Hematopoietic multipotent progenitor cell treated with erythropoietin and hydrocortisone succinate and interleukin-3 and kit ligand, for 6 days (in vitro differentiated cells): ENCODE results near the gene OGFOD3.
A peak's percentile ranks its signal among the peaks of the same experiment; 100 is the strongest.
"Not testable (repeated sequence)": the region's sequence is repeated elsewhere in the genome, so short reads cannot be mapped to it uniquely, and the experiment has no call there.

ENCODE experiments used
- DNase-seq: peaks from one replicate; pipeline ENCODE4 v3.0.0-alpha.2; 2015

The OGFOD3 gene

DNA sequence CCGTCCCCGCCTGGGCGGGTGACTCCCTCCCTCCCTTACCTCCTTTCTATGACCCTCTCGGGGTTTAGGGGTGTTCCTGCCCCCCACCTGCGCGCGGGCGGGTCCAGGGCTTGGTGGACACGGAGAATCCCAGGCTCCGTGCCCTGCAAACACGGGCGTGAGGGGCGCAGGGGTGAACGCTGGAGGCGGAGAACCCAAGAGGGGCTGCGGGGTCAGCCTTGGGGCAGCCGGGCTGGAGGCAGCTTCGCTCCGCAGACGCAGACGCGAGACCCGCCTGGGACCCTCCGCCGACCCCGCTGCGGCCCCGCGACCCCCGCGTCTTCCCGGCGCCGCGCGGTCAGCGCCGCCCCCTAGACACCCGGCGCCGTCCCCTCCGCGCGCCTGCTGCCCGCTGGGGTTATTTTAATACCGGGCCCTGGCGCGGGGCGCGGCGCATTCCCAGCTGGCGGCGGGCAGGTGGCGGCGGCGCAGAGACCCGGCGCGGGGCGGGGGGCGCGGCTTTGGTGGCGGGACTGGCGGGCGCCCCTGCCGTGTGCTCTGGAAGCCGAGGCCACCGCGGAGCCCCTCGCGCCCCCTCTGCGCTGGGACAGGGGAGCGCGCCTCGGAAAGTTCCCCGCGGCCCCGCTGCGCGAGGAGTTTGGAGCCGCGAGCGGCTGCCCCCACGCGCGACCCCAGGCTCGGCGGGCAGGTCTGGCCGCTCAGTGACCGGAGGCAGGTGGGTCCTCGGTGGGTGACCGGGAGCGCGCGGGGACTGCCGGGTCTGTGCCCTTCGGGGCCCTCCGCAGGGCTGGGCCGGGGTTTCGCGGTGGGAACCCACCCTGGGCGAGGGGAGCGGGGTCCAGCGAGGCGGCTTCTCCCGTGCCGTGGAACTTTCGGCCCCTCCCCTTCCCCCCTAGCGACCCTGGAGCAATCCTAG is 46.8 kb downstream of the OGFOD3 start, which contains the start of gene UTS2R:
Gene UTS2R, plus strand, starts transcription at position 433 of the 916 bp plus-strand sequence. CDS start 2,560 bp downstream, outside the sequence.
- no peak for DNase-seq

DNA sequence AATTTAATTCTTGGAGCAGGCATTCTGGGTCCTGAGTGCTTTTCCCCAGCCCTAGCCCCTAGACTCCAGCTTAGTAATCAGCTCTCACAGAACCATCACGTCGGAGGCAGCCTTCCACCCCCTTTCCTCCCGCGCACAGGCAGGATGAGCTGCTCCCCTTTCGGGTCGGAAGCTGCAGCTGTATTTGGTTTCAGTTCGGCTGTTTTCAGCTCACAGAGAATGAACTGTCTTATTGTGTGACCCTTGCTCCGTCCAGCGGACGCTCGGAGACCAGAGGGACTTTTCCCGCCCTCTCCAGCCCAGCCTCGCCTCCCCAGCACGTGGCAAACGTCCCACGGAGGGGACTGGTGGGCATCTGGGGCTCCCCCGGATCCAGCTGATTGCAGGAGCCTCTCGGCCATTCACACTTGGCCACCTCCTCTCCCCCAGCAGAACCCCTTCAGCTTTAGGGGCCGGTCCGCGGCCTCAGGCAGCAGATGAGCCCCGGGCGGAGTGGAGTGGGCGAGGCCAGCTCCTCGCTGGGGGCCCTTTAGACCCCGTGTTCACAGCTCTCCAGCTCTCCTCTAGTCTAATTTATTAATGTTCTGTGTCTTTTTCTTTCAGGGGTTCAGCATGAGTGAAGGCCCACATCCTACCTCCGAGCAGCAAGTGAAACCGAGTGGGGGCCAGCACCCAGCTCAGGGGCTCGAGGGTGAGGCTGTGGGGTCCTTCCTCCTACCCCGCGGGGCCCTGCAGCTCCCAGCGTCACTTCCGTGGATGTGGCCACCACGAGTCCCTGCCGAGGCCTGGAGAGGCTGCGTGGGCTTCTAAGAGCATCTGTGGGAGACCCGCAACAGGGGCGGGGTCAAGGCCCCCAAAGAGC is 47.7 kb downstream of the OGFOD3 start:
- no peak for DNase-seq

DNA sequence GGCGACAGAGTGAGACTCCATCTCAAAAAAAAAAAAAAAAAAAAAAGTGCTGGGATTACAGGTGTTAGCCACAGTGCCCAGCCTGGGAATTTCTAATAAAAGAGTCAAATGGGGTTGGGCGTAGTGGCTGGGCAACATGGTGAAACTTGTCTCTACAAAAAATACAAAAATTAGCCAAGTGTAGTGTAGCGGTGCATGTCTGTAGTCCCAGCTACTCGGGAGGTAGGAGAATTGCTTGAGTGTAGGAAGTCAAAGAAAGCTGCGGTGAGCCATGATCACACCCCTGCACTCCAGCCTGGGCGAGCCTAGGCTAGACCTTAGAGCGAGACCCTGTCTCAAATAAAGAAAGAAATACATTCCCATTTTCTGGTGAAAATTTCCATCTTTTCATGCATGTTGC is 49.2 kb downstream of the OGFOD3 start:
- no peak for DNase-seq

DNA sequence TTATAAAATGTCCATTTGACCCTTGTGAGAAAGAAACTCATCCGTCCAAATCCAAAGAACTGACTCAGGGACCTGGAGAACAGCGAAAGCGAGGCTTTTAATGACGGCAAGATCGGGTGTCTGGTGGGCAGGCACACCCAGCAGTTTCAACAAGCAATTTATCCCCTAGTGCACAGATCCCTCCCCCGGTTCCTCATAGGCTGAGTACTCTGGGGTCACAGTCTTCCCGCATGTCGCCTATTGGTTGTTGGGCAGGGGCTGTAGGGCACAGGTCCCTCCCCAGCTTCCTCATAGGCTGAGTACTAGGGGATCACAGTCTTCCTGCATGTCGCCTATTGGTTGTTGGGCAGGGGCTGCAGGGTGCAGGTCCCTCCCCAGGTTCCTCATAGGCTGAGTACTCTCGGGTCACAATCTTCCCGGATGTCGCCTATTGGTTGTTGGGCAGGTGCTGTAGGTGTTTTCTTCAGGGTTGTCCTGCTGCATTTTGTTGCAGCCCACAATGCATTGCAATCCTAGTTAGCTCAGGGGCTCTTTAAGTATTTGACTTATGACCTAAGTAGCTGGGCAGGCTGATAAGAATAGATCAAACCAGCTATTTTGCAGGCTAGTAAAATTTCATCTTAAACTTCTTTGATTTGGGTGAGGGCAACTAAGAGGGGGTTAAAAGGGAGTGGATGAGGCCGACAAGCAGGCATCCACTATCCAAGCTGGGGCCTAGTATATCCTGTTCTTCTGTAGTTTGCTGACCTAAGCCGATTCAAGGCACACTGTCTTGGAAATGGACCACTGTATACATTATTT is 50.5 kb downstream of the OGFOD3 start:
- DNase-seq, result peak; percentile 46

DNA sequence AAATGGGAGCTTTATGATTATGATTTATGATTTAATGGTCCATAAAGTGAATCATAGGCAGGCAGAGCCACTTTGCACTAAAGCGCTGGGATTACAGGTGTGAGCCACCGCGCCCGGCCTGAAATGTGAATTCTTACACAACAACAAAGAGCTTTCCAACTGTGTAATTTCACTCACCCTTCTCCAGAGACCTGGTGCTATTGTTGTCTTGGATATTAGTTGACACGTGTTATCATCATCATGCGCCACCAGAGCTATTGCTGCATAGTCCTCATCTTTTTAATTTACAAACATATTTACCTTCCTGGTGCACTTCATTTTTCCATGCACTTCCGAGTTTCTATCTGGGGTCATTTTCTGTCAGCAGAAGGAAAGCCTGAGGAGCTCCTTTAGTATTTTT is 51.6 kb downstream of the OGFOD3 start:
- DNase-seq, result no peak

DNA sequence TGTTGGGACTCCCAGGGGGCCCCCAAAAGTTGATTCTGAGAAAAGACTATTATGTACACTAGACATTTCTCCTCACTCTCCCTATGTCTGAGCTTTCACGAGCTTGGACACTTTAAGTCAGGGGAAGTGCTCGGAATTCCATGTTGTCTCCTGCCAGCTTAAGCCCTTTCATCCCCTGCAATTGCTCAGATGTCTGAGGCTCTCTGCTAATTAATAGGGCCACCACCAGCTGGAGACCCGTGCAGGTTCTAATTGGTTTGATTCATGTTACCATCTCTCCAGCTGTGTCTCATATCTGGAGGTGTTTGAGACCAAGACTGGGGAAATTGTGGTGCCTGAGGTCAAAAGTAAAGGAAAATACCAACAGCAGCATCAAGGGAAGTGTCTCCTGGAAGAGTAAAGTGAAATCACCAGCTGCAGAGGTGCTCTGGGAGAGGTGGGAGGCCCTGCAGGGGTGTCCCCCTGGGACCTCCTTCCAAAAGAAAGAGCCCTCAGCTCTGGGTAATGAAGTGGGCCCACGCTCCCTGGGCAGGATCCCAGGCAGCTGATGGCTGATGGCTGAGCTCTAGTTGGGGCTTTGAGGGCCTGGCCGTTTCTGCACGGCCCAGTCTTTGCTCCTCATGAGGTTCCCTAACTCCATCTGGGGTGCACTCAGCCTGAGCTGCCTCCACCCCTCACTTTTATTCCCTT is 52.6 kb downstream of the OGFOD3 start:
- DNase-seq, result no peak

DNA sequence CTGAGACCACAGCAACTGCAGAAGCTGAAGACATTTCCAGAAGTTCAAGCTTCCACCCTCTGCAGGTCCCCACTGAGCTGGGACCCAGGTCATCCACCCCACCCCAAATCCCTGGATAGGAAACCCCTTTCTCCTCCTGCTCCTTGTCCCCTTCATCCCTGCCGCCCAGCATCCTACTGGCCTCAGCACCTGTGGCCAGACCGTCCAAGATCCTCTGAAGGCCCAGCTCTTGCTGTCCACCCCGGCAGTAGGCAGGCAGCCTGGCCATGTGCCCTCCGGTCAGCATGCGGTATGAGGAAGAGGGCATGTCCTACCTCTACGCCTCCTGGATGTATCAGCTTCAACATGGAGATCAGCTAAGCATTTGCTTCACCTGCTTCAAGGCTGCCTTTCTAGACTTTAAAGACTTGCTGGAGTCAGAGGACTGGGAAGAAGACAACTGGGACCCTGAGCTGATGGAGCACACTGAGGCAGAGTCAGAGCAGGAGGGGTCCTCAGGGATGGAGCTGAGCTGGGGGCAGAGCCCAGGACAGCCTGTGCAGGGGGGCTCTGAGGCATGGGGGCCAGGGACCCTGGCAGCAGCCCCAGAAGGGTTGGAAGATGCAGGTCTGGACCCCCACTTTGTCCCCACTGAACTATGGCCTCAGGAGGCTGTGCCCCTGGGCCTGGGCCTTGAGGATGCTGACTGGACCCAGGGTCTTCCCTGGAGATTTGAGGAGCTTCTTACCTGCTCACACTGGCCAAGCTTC is 56.3 kb downstream of the OGFOD3 start:
- no peak for DNase-seq

DNA sequence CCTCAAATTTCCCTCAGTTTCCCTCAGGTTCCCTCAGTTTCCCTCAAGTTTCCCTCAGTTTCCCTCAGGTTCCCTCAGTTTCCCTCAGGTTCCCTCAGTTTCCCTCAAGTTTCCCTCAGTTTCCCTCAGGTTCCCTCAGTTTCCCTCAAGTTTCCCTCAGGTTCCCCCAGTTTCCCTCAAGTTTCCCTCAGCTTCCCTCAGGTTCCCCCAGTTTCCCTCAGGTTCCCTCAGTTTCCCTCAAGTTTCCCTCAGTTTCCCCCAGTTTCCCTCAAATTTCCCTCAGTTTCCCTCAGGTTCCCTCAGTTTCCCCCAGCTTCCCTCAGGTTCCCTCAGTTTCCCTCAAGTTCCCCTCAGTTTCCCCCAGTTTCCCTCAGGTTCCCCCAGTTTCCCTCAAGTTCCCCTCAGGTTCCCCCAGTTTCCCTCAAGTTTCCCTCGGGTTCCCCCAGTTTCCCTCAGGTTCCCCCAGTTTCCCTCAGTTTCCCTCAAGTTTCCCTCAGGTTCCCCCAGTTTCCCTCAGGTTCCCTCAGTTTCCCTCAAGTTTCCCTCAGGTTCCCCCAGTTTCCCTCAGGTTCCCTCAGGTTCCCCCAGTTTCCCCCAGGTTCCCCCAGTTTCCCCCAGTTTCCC is 58.8 kb downstream of the OGFOD3 start:
- DNase-seq, result not testable (repeated sequence)

DNA sequence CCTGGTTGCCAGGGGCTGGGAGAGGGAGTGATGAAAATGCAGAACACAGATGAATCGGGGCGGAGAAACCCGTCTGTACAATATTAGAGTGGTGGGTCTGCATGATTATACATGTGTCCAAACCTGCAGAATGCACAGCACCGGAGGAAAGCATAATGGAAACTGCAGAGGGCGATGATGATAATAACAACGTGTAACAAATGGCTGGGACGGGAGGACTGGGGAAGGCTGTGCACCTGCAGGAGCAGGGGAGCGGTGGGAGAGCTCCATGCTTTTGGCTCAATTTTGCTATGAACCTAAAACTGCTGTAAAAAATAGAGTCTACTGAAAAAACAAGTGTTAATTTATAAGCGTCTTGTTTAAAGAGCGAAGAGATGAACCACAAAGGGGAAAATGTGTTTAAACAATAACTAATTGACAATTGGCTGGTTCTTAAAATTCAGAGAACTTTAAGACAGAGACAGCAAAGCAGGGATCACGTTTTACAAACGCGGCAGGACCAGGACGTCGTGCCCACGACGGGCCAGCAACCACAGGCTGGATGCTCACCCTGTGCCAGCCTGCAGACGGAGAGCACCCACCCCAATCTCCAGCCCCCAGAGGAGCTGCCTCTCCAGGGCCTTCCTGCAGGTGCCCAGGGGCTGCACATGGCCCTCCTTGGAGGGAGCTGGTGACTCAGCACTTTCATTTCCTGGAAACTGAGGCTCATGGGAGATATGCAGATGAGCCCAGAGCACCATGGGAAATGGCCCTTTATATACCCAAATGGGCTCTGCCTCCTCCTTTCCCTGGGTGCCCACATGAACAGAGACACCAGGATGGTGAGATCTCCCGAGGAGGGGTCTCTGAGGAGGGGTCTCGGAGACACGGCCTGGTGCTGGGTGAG is 59.7 kb downstream of the OGFOD3 start, which contains the start of gene TEX19:
Gene TEX19, plus strand, starts transcription at position 783 of the 886 bp plus-strand sequence. CDS start 2,904 bp downstream, outside the sequence.
- peak; percentile 64 for DNase-seq

DNA sequence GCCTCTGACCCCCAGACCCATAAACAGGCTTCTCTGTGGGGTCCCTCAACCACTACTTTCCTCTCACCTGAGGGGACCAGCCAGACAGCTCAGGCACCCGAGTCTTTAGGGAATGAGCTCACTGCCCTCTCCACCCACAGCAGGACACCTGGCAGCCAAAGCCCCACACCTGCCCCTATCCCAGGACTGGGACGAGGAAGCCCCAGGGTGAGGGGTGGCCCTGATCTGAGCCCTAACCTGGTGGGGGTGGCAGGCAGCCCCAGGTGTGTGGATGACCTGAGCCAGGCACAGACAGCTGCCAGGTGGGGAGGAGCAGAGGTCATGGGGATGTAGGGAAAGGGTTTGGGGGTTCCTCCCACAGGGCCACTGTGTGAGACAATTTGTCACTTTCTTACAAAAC is 61.0 kb downstream of the OGFOD3 start:
- no peak for DNase-seq

DNA sequence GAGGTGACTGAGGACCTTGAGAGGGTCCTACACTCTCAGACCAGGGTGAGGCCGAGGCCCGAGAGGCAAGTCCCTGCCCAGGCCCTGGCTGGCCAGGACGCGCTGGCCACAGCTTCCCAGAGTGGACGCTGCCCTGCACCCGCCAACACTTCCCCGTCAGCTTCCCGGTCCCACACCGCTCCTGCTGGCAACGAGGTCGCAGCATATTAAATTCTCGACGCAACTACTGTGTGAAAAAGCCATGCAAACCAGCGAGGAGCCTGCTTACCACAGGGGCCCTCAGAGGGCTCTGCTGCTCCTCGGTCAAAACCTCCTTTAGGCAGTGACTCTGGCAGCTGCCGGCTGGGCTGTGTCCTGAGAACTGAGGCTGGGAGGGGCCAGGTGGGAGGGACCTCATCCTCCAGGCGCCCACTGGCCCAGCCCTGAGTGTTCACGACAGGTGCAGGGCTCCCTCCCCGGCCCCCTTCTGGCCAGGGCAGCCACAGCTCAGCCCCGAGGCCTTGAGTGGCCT is 61.5 kb downstream of the OGFOD3 start:
- no peak for DNase-seq

DNA sequence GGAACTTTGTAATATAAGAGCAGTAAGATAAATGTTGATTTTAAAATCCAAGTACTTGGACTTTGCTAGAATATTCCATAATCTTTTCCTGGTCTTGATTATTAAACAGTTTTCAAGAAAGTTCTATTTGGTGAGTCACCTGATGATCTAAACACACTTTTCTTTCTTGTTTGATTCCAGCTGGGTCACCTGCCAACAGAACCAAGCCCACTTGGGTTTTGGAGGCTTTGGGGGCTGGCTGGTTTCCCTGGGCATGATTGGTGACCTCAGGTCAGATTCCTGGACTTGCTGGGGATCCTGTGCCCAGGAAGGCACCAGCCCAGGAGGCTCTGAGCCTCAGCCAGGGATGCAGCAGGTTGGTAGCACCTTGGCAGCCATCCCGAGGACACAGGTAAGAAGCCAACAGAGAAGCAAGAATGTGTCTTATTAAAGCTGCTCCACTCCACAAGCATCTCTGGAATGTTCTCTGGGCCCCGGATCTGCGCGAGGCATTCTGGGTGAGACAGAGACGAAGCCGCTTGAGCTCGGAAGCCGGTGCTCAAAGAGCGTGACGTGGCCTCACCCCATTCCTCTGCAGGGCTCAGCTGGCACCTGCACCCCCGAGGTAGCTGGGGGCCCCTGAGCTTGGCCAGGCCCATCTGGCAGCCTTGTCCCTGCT is 62.5 kb downstream of the OGFOD3 start:
- no peak for DNase-seq

DNA sequence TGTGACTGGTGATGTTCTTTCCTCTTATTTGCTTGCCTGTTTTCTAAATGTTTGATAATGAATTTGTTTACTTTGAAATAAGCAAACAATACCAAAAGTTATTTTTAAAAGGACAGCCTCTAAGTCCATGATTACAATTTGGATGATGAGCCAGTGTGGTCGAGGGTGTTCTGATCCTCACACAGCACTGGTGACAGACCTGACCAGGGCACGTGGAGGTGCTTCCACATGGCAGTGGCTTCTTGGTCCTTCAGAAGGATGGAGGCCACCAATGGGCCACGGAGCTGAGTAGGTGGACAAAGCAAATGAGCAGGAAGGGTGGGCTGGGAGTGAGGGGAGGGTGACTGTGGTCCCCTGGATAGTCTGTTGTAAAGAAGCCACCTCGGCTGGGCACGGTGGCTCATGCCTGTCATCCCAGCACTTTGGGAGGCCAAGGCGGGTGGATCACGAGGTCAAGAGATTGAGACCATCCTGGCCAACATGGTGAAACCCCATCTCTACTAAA is 63.5 kb downstream of the OGFOD3 start:
- DNase-seq, result no peak

DNA sequence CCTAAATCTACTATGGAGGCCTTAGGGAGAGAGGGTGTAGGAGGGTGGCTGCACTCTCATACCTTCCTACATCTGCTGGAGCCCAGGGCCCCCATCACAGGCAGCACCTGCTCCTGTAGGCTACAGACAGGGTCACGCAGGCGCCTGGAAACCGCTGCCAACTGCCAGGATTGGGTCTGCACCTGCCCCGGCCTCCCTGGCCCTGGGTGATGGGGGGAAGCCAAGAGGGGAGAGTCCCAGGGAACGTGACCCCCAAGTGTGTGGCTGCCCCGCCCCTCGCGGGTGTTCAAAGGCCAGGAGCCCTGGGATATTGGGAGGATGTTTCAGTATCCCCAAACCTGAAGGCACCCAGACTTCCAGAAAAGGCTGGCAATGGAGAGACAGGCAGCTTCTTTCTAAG is 64.9 kb downstream of the OGFOD3 start:
- DNase-seq, result no peak

DNA sequence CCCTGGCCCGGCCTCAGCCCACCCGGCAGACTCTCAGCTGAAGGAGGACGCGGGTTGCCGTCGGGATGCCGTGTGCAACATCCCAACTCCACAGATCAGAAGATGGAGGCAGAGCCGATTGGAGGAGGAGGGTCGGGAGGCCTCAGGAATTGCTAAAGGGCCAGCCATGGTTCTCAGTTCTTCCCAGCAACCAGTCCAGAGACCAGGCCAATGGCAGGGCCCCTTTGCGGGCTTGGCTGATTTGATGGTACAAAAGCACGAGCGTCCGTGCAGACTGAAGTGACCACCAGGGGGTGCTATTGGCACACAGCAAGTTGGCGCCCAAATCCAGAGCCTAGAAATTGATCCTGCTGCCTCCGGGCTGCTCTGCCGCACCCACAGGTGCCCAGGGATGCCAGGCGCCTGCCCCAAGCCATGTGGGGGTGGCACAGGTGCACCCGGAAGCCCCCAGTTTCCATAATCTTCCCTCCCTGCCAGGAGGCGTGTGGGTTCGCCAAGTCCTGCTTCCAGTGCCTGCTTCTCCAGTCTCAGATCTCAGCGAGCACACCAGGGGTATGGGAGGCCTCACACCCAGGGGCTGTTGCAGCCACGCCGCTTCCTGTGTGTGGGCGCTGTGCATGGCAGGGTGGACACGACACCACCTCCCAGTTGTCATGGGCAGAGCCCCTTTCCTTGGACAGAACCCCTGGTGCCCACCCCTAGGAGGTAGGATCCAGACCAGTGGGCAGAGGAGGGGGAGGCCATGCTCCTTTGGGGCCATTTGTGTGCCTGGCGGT is 66.5 kb downstream of the OGFOD3 start:
- DNase-seq, result peak; percentile 94

DNA sequence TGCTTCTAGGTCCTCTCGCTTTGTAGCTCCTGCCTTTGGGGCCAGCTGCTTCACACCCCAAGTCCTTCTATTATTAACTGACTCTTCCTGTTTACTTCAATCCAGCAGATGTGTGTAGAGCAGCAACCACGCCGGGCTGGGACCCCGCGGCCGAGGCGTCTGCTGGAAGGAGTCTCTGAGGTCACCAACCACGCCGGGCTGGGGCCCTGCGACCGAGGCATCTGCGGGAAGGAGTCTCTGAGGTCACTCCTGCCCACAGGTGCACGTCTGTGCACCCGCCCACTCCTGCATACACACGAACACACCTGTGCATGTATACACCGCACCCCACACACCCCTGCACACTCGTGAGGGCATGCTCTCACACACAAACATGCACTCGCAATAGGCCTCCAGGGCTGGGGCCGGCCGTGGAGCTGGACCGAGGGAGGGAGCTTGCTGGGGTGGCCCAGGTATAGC is 67.1 kb downstream of the OGFOD3 start:
- no peak for DNase-seq

DNA sequence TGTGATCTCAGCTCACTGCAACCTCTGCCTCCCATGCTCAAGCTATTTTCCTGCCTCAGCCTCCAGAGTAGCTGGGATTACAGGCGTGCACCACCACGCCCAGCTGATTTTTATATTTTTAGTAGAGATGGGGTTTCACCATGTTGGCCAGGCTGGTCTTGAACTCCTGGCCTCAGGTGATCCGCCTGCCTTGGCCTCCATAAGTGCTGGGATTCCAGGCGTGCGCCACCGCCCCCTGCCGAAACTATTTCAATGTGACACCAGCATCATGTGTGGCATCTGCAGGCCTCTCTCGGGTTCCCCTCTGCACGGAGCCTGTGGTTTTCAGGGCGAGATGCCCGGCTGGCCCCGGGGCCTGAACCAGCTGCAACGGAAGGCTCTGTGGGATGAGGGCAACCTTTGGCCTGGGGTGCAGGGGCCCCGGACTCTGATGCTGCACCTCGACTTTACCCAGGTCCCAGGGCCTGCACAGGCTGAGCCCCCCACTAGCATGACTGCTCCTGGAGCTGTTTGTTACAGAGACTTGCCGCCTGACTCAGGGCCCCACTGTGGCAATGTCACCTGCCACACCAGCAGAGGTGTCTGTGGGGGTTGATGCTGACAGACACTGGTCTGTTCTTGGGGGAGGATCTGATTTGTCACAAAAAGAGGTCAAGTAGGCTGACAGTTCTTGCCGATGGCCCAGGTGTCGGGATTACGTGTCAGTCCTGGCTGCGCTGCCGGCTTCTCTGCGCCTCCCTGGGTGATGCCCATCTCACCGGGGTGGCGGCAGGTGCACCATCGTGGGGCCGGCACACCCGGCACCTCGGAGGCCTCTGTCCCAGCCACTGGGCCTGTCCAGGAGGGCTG is 68.0 kb downstream of the OGFOD3 start:
- DNase-seq, result peak; percentile 39
